ENCODE results near the gene C16orf74. TPM values are rescaled to one million over a fixed set of nuclear protein-coding genes. Genes with fewer than 3 reads are reported as not detected.

C16orf74 gene
- total RNA-seq, 1 experiment from 2014 or later, result 1.8 TPM

- no peak for DNase-seq (ENCODE audit: extremely low read depth, low read depth)
These were observed 72.9 kb downstream of the C16orf74 start for GRCh38 chr16:85678016-85678415.

DNA sequence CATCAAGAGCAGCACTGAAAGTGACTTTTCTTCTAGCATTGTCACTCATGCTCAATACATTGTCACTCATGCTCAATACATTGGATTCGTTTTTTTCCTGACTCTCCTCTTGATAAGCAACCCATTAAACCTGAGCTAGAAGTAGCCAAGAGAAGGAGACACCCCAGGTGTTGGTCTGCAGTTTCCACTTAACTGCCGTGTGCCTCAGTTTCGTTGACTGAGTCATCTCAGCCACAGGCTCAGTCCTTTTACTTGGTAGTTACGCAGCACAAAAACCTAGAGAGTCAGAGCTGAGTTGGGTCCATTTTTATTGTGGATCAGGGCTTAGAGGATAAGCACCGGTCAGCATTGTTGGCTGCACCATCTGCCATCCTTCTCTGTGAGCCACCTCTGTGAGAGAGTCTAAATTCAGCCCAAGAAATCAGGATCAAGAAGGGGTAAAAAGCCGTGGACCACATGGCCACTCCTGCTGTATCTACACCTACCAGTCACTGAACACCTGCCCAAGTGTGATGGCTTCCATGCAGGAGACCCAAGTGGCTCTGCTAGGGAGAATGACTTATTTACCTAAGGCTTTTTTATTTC is 73.4 kb downstream of the C16orf74 start:
- no peak for DNase-seq (ENCODE audit: extremely low read depth, low read depth)

- no peak for DNase-seq (ENCODE audit: extremely low read depth, low read depth)
These were observed 74.4 kb downstream of the C16orf74 start for GRCh38 chr16:85676466-85676865.

DNA sequence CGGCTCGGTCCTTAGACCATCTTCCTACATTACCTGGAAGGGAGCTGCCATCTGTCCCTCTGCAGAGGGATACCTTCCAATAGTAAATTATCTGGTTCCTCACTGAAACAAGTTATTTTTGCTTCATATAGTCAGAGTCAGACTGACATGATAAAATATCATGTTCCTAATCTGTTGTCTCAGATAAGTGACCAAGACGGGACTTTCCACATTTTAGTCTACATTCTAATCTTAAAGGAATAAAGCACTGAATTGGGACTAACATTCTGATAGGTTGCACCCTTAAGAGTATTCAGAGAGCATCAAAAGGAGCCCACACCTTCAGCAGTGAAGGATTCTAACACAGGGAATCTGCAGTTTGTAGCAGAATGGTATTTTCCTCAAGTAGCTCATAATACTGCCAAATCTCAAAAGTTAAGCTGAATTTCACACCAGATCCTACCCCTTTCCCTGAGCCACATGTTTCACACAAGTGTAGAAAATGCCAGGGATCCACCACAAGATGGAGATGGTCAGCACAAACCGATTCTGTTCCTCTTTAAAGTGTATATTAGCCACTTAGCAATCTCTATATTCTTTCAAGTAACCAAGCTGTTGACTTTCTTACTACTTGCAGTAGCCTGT is 75.5 kb downstream of the C16orf74 start:
- DNase-seq (ENCODE audit: extremely low read depth, low read depth), result peak; percentile 8

DNA sequence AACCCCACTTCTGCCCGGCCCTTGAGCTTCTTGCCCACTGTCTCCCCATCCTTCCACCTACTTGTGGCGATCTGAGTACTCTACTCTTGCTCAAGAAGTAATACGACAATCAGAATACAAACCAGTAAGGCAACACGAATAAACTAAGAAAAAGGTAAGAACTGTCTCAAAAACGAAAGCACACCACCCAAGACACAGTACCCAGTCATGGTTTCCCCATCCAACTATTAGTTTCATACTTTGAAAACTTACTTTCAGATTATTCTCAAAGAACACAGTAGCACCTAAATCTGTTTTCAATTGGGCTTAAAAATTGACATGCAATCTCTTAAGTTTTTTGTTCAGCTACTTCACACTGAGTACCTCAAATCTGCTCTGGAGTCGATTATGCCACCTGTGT is 76.1 kb downstream of the C16orf74 start:
- no peak for DNase-seq (ENCODE audit: extremely low read depth, low read depth)

DNA sequence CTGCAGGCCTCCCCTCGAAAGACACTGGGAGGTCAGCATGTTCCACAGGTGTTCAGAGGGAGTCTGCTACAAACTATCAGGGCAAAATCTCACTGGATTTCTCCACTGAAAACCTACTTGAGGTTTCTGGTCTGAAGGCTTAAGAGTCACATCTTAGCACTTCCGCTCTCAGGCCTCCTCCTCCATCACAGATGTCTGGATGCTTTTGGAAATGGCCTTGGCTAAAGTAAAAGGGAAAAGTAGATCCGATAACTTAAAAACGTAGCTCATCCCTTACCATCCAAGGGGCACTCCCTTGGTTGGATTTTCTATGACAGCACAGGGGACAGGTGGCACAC is 76.5 kb downstream of the C16orf74 start:
- DNase-seq (ENCODE audit: extremely low read depth, low read depth), result no peak

DNA sequence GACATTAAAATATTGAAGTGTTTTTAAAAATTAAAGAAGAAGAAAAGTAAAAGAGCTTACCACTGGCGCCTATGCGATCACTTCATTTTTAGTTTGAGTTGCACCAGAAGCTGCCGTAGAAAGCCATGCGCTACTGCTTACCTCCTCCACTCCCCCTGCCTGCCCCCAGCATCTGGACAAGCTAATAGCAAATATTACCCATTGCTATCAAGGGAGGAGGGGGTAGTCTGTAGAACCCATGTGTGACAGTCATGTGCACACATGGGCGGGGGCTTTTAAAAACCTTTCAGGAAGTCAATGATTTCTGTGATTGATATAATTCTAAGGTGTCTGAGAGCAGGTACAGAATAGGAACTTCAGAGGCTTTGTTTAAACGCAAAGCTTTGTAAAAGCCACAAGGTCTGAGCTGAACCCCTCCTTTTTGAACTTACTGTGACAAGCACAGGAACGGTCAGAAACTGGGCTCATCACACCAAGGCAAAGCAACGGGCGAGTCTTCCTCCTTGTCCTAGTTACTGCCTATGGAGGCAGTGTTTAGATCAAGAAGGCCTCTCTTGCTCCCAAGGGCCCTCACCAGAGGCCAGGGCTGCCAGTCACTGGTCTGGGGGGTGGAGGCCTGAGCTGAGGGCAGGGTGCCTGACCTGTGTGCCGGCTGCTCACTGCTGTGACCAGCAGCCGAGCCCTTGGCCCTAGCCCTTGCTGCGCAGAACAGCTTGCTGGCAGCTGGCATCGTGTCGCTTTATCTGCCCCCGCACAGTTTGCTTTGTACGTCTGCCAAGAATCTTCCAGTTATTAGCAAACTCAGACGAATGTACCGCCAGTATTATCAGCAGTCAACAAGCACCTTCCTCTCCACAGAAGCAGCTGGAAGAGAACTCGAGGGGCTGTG is 77.1 kb downstream of the C16orf74 start:
- no peak for DNase-seq (ENCODE audit: extremely low read depth, low read depth)

DNA sequence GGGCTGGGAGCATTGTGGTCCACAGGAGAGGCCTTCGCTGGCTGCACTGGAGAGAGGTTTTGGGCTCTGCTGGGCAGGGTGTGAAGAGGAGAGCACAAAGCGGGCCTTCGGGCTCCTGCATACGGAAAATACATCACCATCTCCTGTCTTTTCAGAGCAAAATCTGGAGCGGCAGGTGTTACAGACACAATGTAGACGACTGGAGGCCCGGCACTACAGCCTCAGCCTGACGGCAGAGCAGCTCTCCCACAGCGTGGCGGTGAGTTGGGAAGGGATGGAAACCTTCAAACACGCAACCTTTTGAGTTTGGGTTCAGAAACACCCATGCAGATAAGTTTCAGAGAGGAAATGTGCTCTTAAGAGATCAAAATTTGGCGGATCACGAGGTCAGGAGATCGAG is 80.1 kb downstream of the C16orf74 start:
- no peak for DNase-seq (ENCODE audit: extremely low read depth, low read depth)

DNA sequence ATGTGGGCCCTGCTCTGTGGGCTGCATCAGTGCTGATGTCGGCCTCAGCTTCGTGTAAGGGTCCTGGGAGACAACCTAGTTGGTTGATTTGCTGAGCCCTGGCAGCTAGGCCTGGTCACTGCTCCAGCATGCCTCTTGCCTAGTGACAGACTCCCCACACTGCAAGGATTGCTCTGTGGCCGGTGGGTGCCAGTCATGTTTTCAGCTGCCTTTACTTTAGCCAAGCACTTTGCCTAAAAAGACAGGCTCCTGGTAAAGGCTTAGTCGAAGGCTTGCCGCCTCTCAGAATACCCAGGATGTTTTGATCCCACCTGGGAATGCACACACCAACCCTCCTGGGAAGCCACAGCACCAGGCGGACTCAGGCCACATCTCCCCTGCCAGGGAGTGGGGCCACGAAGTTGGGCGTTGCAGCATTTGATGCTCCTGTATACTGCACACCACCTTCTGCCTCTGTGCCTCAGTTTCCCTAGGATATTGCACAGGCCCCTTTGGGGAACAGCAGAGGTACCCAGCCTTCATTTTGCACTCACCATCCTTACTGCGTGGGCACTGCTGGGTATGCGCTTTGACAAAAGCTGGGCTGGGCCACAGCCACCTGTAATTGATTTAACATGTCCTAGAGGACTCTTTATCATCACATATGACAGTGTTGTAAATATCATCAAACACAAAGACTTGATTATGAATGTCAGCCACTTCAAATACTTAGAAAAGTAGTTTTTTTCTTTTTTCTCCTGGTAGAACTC is 82.0 kb downstream of the C16orf74 start:
- DNase-seq (ENCODE audit: extremely low read depth, low read depth), result no peak

- DNase-seq (ENCODE audit: extremely low read depth, low read depth), result no peak
These were observed 83.0 kb downstream of the C16orf74 start for GRCh38 chr16:85667841-85668413.

- no peak for DNase-seq (ENCODE audit: extremely low read depth, low read depth)
These were observed 83.6 kb downstream of the C16orf74 start for GRCh38 chr16:85667261-85667660.

GRCh38 chr16:85665929-85666328 is 85.0 kb downstream of the C16orf74 start:
- DNase-seq (ENCODE audit: extremely low read depth, low read depth), result no peak

DNA sequence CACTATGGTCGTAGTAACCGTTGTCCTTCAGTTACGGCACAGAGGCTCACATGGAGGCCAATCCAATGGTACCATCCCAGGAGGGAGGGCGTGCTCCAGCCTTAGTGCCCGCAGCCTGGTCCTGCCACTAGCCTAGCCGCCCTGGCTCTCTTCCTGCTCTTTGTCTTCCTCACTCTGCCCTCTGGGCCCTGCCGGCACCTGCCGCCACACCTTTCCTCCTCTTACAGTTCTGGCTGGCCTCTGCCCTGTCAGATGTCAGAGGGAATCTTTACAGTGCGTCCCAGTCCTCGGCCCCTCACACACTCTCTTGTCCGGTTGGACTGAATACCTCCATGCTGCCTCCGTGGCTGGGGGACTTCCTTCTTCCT is 85.5 kb downstream of the C16orf74 start:
- no peak for DNase-seq (ENCODE audit: extremely low read depth, low read depth)

- DNase-seq (ENCODE audit: extremely low read depth, low read depth), result no peak
These were observed 86.1 kb downstream of the C16orf74 start for GRCh38 chr16:85664580-85665372.

DNA sequence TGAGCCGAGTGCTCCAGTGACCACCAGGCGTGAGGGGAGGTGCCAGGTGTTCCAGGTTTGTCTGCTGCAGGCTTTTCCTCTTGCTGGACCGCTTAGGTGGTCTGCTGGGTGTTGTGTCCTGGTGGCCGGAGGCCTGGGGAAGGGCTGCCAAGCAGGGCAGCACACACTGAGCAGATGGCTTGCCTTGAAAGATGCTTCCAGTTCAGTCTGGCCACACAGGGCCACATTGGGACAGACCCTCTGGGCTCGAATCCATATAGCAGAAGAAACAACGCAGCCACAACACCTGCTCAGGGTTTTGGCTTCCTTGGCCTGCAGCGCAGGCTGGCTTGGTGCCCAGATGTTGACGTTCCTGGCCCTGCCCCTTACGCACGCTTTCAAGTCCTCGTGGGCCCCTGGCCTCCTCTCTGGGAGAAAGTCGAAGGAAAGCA is 87.0 kb downstream of the C16orf74 start:
- DNase-seq (ENCODE audit: extremely low read depth, low read depth), result no peak

GRCh38 chr16:85662976-85663830 is 87.7 kb downstream of the C16orf74 start:
- no peak for DNase-seq (ENCODE audit: extremely low read depth, low read depth)

GRCh38 chr16:85662482-85662812 is 88.4 kb downstream of the C16orf74 start:
- no peak for DNase-seq (ENCODE audit: extremely low read depth, low read depth)

- DNase-seq (ENCODE audit: extremely low read depth, low read depth), result no peak
These were observed 89.0 kb downstream of the C16orf74 start for GRCh38 chr16:85661740-85662481.
